EL (cell line): ENCODE results near the gene SRRM2.

Source experiments
- DNase-seq: peaks from one replicate; pipeline ENCODE4 v3.0.0-alpha.2; 2016

The SRRM2 gene

GRCh38 chr16:2778630-2778958 is 26.2 kb downstream of the SRRM2 start:
- DNase-seq = no peak

- no peak for DNase-seq
Observed at GRCh38 chr16:2779151-2779920, 26.9 kb downstream of the SRRM2 start.

DNA sequence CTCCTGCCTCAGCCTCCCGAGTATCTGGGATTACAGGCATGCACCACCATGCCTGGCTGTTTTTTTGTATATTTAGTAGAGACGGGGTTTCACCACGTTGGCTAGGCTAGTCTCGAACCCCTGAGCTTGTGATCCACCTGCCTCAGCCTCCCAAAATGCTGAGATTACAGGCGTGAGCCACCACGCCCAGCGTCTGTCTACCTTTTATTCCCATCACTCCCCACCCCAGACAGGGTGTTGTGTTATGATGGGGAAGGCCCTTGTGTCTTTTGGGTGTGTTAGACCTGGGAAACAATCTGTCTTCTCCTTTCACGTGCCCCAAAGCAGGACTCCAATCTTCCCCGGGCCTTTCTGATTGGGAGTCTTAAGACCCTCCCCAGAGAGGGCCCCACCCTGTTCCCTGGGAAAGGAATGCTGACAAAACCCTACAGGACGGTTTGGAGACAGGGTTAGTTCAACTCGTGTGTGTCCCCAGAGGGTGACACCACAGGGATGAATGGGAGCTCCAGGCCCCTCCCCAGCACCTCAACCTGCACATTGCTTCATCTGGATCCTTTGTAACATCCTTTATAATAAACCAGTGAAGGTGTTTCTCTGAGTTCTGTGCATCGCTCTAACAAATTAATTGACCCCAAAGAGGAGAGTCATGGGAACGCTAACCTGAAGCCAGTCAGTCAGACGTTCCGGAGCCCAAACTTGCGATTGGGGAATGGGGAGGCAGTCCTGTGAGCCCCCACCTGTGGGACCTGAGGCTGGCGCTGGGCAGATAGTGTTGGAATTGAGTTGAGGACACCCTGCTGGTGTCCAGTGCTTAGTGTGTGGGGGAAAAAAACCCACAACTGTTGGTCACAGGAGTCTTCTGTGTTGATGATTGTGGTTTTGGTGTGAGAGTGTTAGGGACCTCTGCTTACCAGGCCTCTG is 27.8 kb downstream of the SRRM2 start:
- DNase-seq = no peak

DNA sequence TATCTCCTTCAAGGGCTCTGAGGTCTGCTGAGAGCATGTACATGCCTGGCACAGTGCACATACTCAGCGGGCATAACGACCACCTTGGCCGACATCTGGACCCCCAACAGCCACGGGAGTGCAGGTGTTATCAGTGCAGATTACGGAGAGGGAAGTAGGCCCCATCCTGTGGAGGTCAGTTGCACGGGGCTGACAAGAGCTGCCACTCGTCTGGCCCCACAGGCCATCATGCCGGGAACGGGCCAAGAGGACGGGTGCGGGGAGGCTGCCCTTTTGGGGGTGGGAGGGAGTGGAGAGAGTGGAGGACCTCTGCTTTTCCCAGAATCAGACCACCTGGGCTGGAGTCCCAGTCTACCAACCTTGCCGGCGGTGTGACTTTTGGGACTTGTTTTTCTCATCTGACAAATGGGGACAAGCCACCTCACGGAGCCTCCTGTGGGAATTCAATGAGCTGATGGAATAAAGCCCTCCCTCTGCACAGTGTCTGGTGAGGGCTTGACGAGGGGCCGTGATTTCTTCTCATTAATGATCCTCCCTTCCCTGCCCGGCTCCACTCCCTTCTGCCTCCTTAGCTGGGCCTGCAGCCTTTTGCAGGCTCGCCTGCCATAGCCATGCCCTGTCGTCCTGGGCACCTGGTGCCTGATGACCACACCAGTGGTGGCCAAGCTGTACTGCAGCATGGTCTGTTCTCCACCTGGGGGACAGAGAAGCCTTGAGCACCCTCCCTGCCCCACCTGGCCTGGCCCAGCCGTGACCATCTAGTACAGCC is 30.3 kb downstream of the SRRM2 start:
- no peak for DNase-seq

DNA sequence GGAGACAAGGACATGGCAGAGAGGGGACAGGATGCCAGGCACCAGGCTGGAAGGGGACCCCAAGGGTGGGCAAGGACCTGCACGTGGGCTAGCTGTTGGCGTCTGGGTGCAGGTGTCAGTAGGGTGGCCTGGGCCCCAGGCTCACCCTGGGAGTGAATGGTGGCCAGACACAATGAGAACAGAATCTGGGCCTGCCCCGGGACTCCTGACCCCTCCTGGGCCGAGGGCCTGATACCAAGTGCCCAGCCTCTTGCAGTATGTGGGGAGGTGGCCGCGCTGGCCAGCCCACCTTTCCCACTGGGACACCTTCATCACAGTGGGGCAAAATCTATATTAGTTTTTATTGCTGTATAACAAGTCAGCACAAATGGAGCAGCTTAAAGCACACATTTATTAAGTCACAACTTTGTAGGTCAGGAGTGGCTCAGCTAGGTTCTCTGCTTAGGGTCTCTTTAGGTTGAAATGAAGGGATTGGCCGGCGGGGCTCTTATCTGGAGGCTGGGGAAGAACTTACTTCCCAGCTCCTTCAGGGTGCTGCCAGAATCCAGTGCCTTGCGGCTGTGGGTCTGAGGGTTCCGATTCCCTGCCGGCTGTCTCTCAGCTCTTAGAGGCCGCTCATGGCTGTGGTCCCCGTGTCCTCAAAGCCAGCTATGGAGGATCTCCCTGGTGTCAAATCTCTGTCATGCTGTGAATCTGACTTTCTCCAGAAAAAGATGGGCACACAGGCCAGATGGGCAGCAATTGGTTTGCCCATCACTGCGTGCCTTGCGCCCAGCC is 31.3 kb downstream of the SRRM2 start:
- no peak for DNase-seq

GRCh38 chr16:2784358-2785100 is 32.1 kb downstream of the SRRM2 start:
- DNase-seq = no peak

- DNase-seq = no peak
Observed at GRCh38 chr16:2785101-2785991, 32.9 kb downstream of the SRRM2 start.

DNA sequence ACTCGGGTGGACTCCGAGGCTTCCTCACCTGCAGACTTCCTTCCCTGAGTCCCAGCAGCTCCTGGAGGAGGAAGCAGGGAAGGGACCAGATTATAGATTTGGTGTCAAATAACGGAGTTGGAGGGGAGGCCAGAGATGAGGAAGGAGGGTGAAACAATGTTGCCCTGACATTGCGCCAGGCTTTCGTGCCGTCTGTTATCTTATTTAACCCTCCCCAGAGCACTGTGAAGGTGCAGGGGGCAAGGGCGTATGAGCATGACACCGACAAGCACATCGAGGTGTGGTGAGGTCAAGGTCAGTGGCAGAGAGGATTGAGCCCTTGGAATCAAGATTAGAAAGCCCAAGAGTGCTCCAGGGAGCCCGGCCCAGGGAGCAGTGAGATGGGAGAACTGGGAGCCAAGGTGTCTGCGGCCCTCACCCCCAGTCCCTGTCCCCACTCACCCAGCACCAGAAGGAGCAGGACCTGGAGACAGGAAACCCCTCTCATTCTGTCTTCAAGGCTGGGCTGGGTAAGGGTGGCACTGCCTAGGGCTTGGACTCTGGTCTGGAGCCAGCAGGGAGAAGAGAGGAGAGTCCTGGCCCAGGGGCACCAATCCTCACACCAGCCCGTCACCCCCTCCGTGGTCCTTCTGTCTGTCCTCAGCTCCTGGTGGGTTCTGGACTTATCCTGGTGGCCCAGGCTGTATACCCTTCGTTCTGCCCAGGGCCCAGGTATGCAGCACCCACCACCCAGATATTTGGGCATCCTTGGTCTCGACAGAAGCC is 33.8 kb downstream of the SRRM2 start:
- DNase-seq = no peak

GRCh38 chr16:2786826-2787151 is 34.4 kb downstream of the SRRM2 start:
- DNase-seq = no peak

DNA sequence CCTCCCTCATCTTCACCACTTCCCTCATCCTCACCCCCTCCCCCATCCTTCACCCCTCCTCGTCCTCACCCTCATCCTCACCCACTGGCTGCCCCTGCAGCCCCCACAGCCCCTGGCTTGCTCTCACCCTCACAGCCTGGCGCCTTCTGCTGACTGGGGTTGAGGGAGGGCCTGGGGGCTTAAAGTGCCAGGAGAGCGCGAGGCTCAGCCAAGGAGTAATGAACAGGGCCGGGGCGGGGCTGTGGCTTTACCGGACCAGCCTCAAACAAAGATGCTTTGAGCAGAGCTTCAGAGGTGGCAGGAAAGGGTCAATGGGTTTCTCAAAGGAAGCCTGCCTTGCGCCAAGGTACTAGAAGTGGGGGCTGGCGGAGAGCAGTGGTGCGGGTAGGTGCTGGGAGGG is 35.0 kb downstream of the SRRM2 start, which contains the start of gene PRSS33:
TSS of gene PRSS33 (minus strand) at position 155 of the 400 bp plus-strand sequence. CDS start 1,013 bp downstream, outside the sequence.
- no peak for DNase-seq

DNA sequence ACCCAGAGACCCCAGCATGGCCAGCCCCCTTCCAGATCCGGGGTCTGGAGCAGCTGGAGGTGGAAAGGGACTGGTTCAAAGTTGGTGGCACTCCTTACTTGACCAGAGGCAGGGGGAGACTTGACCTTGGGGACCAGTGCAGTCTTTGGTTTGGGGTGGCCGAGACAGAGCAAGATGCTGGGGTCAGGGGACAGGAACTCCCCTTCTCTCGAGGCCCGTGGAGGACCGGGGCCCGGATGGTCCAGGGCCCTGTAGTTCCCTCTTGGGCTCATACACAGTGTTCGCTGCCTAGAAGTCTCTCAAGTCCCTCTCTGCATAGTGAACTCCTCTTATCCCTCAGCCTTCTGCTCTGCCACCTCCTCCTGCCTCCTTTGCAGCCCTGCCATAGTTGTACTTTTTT is 35.5 kb downstream of the SRRM2 start:
- DNase-seq = no peak

- DNase-seq = no peak
Observed at GRCh38 chr16:2790631-2791030, 38.2 kb downstream of the SRRM2 start.

DNA sequence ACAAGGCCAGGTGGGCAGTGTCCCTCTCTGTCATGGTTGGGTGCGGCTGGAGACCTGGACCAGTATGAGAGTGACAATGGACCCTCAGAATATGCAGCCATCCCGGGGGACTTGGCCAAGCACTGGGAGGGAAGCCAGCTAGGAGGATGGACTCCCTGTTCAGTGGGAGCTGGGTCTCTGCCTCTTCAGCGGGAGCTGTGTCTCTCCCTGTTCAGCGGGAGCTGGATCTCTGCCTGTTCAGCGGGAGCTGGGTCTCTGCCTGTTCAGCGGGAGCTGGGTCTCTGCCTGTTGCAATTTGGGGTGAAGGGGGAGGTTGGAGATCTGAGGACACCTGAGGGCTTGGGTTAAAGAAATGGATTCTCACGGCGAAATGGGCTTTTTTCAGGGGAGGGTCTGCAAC is 38.7 kb downstream of the SRRM2 start:
- no peak for DNase-seq

DNA sequence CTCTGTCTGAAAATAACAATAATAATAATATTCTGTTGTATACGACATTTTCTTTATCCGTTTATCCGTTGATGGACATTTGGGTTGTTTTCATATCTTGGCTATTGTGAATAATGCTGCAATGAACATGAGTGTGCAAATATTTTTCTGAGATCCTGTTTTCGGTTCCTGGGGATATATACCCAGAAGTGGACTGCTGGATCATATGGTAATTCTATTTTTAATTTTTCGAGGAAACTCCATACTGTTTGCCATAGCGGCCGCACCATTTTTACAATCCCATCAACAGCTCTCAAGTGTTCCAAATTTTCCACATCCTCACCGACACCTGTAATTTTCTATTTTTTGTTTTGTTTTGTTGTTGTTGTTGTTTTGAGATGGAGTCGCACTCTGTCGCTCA is 40.5 kb downstream of the SRRM2 start:
- no peak for DNase-seq

DNA sequence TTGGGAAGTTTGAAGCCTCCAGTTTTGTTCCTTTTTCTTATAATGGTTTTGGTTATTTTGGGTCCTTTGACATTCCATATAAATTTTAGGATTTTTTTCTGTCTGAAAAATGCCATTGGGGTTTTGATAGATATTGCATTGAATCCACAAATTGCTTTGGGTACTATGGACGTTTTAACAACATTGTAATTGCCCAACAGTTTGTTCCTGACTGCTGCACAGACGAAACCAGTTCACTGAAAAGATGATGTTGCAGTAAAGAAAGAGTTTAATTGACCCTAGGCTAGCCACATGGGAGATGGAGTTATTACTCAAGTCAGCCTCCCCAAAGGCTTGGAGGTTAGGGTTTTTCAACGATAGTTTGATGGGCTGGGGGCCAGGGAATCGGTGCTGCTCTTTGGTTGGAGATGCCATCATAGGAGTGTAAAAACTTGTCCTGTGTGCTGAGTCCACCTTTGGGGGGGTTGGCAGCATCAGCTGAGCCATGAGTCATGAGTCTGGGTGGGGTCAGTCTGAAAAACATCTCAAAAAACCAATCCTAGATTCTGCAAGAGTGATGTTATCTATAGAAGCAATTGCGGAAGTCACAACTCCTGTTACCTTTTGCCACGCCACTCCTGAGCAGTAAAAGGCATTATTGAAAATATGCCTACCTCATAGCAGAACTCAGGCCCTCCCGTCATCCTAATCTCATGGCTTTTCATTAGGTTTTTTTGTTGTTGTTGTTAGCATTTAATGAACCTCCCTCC is 43.1 kb downstream of the SRRM2 start:
- no peak for DNase-seq

DNA sequence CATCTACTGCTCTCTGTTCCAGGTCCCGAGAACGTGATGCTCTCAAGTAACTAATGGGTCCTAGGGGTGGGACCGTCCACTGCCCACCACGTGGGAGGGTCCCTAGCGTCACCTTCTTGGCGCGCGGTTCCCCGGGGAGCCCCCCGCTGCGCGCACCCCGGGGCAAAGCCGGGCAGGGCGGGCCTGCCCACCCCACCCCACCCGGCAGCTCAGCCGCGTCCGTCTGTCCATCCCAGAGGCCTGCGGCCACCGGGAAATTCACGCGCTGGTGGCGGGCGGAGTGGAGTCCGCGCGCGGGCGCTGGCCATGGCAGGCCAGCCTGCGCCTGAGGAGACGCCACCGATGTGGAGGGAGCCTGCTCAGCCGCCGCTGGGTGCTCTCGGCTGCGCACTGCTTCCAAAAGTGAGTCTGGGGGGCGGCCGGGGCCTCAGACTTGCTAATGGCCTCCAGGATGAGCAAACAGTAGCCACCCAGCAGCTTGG is 46.3 kb downstream of the SRRM2 start:
- DNase-seq = no peak

DNA sequence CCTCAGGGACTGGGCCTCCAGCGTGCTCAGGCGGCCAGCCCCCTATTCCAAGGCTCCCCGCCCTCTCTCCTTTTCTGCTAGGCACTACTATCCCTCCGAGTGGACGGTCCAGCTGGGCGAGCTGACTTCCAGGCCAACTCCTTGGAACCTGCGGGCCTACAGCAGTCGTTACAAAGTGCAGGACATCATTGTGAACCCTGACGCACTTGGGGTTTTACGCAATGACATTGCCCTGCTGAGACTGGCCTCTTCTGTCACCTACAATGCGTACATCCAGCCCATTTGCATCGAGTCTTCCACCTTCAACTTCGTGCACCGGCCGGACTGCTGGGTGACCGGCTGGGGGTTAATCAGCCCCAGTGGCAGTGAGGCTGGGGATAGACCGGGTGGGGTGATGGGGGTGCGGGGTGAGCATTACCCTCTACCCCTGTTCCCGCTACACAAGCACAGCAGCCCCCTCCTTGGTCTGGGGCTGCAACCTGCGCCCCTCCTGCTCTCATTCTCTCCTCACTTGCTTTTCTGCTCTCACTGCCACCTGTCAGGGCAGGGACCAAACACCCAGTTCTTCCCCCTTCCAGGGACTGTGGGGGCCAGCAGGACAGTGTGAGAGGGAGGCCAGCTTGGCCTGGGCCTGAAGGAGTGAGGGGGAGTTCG is 46.9 kb downstream of the SRRM2 start:
- no peak for DNase-seq

DNA sequence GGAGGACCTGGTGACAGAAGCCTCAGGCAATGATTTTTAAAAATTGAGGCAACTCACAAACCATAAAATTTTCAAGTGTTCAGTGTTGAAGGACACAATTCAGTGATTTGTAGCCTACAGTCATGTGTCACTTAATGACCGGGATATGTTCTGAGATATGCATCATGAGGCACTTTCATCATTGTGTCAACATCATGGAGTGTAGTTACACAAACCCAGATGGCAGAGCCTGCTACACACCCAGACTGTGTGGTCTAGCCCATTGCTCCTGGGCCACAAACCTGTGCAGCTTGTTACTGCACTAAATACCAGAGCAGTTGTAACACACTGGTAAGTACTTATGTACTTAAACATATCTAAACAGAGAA is 47.4 kb downstream of the SRRM2 start:
- no peak for DNase-seq
